GM18505 (cell line): Measurements from ENCODE around the gene PLD1.

Experiments
- ATAC-seq: cut with Tn5 transposase; IDR thresholded peaks from one replicate; pipeline ENCODE4 v1.9.1; 2021; ENCODE audit not compliant: unreplicated experiment
- POLR2A ChIP-seq: IDR thresholded peaks from 4 replicates; pipeline ENCODE4 v1.6.1; 2011; ENCODE audit warnings: borderline replicate concordance; ENCODE audit not compliant: insufficient read depth, insufficient read length; ENCODE audit errors: extremely low read depth

PLD1 gene

DNA sequence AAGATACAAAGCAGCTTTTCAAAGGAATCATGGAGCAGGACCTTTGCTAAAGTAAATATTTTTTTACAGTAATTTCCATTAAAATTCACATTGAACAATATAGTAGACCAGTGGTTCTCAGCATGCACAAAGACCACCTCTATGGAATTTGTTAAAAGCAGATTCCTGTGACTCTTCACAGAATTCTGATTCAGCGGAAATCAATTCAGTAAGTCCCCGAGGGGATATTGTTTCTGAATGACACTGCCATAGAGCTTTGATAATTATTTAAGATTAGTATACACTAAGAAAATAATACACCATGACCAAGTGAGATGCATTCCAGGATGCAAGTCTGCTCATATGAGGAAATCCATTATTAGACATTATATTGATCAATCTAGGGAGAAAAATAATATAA, 188.2 kb downstream of the PLD1 start:
- no peak for ATAC-seq
- no peak for TF ChIP-seq POLR2A

DNA sequence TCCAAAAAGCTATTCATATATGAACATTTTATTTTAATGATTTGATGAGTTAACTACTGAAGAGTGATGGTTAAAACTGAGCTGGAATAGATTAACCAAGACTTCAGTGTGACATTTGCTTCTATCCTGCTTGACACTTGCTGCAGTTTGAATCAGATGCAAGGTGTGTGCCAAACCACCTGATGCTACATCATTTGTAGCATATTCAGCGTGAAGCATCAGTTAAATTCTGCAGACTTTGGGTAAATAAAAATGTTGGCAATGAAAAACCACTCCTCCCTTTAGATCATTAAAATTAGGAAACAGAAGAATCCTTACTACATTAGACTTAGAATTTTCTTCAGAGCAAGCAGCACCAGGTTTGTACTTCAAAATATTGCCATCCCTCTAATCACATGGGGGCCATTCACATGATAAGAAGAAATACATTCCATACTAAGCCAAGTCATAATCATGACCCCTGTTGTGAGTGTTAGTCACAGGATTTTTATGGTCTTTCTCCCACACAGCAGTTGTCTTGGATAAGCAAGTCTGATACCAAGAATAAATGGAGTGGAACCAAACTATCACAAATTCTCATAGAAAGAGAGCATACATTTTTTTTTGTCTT, 189.4 kb downstream of the PLD1 start:
- ATAC-seq: no peak
- no peak for TF ChIP-seq POLR2A

DNA sequence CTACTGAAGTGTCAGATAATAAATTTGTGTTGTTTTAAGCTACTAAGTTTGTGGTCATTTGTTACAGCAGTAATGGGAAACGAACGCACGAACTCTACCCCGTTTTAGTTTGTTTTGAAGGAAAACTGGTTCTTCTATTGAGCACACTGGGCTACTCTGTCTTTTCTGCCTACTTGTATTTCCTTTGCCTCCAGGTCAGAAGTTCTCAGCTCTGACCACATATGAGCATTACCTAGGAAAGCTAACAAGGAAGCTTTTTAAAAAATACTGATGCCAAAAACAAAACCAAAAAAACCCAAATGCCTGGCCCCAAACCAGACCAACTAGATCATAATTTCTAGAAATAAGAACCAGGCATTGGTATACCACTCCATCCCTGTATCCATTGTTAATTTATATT, 193.5 kb downstream of the PLD1 start:
- ATAC-seq: no peak
- TF ChIP-seq POLR2A: no peak

DNA sequence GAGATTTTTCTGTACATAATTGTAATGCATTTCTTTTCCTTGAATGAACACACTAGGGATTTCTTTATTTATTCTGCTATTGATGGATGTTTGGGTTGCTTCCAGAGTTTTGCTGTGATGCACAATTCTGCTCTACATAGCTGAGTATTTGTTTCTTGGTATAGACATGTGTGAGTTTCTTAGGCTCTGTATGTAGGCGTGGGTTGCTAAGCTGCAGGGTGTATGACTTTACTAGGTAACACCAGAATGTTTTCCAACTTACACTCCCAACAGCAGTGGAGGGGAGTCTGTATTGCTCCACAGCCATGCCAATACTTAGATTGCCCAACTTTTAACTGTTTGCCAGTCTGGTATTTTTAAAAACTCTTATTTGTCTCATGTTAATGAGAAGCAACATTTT, 194.6 kb downstream of the PLD1 start:
- ATAC-seq: no peak
- no peak for TF ChIP-seq POLR2A

GRCh38 chr3:171615281-171615680, 195.0 kb downstream of the PLD1 start:
- TF ChIP-seq POLR2A: no peak
- no peak for ATAC-seq

GRCh38 chr3:171614318-171614921, 195.9 kb downstream of the PLD1 start:
- no peak for TF ChIP-seq POLR2A
- no peak for ATAC-seq

DNA sequence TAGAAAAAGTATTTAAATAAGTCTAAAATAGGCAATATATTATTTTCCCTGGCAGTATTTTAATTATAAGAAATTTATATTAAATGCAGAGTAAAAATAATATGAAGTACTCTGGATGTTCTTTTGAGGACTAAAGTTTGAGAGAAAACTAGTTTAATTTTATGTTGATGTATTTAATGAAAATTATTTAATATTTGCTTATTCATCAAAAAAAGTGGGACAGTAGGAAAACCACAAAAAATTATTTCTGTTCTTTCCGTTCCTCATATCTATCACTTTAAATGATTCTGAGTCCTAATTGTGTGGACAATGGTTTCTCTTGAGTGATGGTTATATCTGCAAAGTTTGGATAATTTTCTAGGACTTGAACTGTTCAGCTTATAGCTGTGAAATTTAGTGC, 202.8 kb downstream of the PLD1 start:
- no peak for TF ChIP-seq POLR2A
- no peak for ATAC-seq

DNA sequence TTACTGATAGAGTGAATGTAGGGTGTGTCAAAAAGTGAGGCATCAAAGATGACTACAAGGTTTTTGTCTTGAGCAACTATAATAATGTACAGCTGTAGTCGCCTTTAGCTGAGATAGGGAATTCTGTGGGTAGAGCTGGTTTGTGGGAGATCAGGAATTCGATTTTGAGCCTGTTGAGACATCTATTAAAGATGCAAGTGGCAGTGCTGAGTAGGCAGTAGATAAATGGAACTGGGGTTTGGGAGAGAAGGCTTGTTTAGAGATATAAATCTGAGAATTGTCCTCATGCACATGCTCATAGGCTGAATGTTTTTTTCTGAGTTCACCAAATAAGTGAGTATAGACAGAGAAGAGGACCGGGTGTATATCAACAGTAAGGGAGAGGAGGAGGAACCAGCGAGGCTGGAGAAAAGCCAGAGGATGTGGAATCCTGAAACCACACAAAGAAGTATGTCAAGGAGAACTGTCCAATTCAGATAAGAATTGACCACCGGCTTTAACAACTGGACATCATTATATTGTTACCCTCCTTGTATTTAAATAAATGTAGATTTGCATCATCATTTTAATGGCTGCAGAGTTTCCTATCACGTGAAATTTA, 204.0 kb downstream of the PLD1 start:
- no peak for TF ChIP-seq POLR2A
- no peak for ATAC-seq

DNA sequence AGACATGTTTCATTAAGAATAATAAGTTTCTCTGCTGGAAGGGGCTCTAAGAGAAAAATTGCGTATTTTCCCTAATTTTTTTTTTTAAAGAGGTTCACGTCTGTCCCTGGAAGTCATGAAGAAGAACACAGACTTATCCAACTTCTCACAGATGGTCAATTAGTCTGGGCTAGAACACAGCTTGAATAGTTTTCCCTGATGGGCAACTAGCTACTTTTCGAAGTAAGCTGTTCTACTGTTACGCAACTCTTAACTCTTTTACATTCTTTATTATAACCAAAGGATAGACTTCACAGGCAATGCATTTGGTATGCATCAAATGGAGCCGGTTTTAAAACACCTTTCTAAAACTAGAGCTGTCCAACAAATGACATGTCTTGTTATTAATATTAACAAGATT, 205.9 kb downstream of the PLD1 start:
- no peak for TF ChIP-seq POLR2A
- no peak for ATAC-seq

DNA sequence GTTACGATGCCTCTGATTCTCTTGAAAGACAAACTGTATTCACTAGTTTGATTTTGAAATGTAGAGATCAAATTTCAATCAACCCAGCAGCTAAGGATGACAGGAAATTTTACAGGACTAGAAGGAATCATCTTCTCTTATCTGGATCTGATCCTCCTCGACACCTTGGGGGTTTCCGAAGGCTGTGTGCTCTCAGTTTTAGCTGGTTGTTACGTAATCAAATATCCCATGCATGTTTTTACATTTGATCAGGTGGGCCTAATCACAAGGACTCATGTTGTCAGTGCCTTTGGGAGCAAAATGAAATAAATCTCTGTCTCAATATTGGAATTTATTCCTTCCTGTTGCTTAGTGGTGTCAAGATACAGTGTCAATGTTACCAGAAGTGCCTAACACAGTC, 208.2 kb downstream of the PLD1 start:
- TF ChIP-seq POLR2A: no peak

DNA sequence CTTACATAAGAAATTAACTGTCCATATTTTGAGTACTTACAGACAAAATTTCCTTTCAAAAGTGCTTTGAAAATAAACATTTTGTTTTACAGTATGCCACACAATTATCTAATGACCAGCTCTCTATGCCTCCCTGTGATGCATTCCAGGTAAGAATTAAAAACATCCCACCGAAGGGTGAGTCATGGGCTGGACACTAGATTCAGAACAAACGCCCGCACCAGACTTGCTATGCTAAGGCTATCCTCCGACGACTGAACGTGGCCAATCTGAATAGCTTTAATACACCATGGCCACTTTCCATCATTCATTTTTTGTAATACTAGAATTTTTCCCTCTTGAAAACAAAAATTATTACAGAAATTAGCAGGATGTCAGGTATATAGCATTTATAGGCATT, 210.3 kb downstream of the PLD1 start:
- no peak for TF ChIP-seq POLR2A
- no peak for ATAC-seq

More for the DNA sequence above, 208.2 kb downstream of the PLD1 start:
- no peak for ATAC-seq

GRCh38 chr3:171598990-171599389, 211.3 kb downstream of the PLD1 start:
- no peak for TF ChIP-seq POLR2A
- no peak for ATAC-seq

DNA sequence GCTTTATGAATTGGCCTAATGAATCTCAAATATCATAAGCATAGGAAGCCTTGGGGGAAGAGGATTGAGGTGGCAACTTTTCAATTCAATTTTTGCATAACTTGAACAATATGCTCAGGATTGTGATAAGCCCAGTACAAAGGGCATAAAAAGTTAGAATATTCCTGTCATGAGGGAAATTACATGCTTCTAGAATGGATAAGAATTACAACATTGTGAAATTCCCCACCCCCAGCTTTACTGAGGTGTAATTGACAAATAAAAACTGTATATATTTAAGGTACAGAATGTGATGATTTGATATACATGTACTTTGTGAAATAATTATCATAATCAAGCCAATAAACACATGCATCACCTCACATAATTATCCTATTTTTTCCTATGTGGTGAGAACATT, 217.5 kb downstream of the PLD1 start:
- no peak for ATAC-seq
- no peak for TF ChIP-seq POLR2A

GRCh38 chr3:171591070-171591469, 219.2 kb downstream of the PLD1 start:
- TF ChIP-seq POLR2A: no peak
- no peak for ATAC-seq
